Kidney (tissue), 14 donors: ENCODE results near the gene ELAVL2. TPM values are rescaled to one million over a fixed set of nuclear protein-coding genes. Genes with fewer than 3 reads are reported as not detected.

Experiments used
- DNase-seq, 5 donors: peaks; one replicate each; pipeline ENCODE4 v3.0.0-alpha.2; 2013 to 2020
- FAIRE-seq: peaks from 2 replicates; lab custom pipeline; 2012; peaks lifted over from hg19 to GRCh38; lab: Jason Lieb, UNC
- H3K27ac ChIP-seq, 2 donors: one replicate each; pipeline ENCODE4 v1.7.0; 2013; ENCODE audit warnings: low read depth in 2 of 2, low read length in 2 of 2, inconsistent platforms in 1 of 2
- H3K27me3 ChIP-seq: one replicate; pipeline ENCODE4 v1.7.1; 2013; ENCODE audit warnings: low read length, inconsistent platforms; ENCODE audit not compliant: control insufficient read depth, insufficient read depth
- H3K36me3 ChIP-seq, 3 donors: one replicate each; pipeline versions ENCODE4 v1.7.0 to v1.7.1; 2013; ENCODE audit warnings: low read length in 3 of 3, control low read depth in 1 of 3, inconsistent platforms in 1 of 3; ENCODE audit not compliant: insufficient read depth in 3 of 3, control insufficient read depth in 2 of 3
- H3K4me1 ChIP-seq, 3 donors: one replicate each; pipeline versions ENCODE4 v1.7.0 to v1.7.1; 2013; ENCODE audit warnings: low read length in 3 of 3, inconsistent platforms in 1 of 3, low read depth in 1 of 3; ENCODE audit not compliant: control insufficient read depth in 2 of 3, insufficient read depth in 2 of 3
- H3K4me3 ChIP-seq, 3 donors: one replicate each; pipeline versions ENCODE4 v1.7.0 to v1.8.1; 2013; ENCODE audit warnings: low read length in 3 of 3, control low read depth in 1 of 3, inconsistent platforms in 1 of 3
- H3K9ac ChIP-seq, 3 donors: one replicate each; pipeline versions ENCODE4 v1.7.0 to v1.7.1; 2013; ENCODE audit warnings: low read length in 3 of 3, control low read depth in 1 of 3, inconsistent platforms in 1 of 3
- H3K9me3 ChIP-seq, 3 donors: one replicate each; pipeline versions ENCODE4 v1.7.0 to v1.7.1; 2013; ENCODE audit warnings: low read length in 3 of 3, control low read depth in 1 of 3, inconsistent platforms in 1 of 3; ENCODE audit not compliant: control insufficient read depth in 2 of 3, insufficient read depth in 1 of 3
- intact Hi-C: fragments of 100-400 bp; cut with DNase I; formaldehyde crosslinking; loops from one replicate; pipeline ENCODE4 v1.11.1; 2022
- polyA plus RNA-seq: library from polyadenylated mRNA; stranded (reverse); fragments of 350-450 nt; fragmentation: Illumina TruSeq; extraction: RNeasy Lipid Tissue Mini Kit (QIAGEN cat#74804); gene quantifications from one replicate; pipeline ENCODE4 v1.2.3, GENCODE V29; 2014; ENCODE audit warnings: low read depth, low replicate concordance; ENCODE audit not compliant: insufficient read depth
- total RNA-seq: library from RNA; stranded (reverse); fragmentation: NEBNext Ultra II Directional; extraction: Animal tissue kit (Norgen Biotek cat#: 25700); gene quantifications from one replicate; pipeline ENCODE4 v1.2.1, GENCODE V29; 2021
- TF ChIP-seq, protein P1 (sequence below): IDR thresholded peaks from 3 replicates; pipeline ENCODE4 v1.5.1; 2012; ENCODE audit warnings: mild to moderate bottlenecking, moderate library complexity, borderline replicate concordance; ENCODE audit not compliant: insufficient read depth; ENCODE audit errors: extremely low read depth
- donor health status: control.
- donor health status: control.
- donor health status: control.
- donor health status: control.
- donor health status: control.
- donor health status: DM: yes; HTN: yes; CAD: no.
- donor health status: Normal renal cell carcinoma (clear cell type).

The ELAVL2 gene
- total and polyA plus RNA-seq, 2 donors from 2014 or later: 0.19 to 0.35 TPM

DNA sequence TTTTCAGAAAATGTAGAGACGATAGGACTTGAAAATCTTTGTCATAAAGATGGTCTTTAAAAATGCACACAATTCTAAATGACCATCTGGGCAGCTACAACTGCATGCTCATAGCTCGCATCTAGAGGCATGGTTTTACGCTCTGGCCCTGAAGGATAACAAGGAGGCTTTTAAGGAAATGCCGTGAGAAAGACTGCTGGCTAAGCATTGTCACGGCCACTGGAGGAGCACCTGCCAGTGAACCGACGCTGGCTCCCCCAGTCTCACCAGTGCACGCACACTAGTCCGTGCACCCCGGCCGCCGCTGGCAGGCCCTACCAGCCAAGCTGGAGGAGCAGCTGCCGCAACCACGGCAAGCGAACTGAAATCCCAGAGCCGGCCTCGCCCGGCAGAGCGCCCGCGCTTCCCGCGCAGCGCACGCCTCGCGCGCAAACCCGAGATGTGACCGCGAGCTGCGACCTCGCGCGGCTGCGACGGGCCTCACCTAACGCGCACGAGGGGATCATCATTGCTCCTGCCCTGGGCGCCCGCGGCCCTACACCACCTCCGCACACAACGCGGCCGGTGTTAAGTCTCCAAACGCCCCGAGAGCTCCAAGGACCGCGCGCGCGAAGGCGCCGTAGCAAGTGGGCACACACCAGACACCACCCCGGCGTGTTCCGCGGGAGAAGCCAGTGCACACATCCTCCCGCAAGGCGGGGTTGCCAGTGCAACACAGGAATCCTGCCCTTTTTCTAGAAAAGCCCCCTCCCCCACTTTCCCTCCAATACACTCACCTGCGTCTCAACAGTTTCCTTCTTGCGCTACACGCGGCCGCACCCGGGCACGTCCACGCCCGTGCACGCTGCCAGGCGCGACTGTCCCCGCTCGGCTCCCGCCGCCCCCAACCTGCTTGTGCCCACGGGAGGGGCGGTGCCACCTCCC is 5.3 kb downstream of the ELAVL2 start:
- H3K27me3 ChIP-seq: peaks cover 35% of the 10 kb centered on the region
- H3K4me3 ChIP-seq: peak overlapping the region in 2 of 3 donors; percentile 22 to 26
- intact Hi-C loops: no loop called here
- DNase-seq: peak; percentile 50 to 71 (median 61)
- no peaks in the 10 kb centered on the region for H3K9me3 ChIP-seq
- no peak overlapping the region for H3K27ac ChIP-seq
- H3K36me3 ChIP-seq: no peaks in the 10 kb centered on the region
- TF ChIP-seq, protein P1, sequence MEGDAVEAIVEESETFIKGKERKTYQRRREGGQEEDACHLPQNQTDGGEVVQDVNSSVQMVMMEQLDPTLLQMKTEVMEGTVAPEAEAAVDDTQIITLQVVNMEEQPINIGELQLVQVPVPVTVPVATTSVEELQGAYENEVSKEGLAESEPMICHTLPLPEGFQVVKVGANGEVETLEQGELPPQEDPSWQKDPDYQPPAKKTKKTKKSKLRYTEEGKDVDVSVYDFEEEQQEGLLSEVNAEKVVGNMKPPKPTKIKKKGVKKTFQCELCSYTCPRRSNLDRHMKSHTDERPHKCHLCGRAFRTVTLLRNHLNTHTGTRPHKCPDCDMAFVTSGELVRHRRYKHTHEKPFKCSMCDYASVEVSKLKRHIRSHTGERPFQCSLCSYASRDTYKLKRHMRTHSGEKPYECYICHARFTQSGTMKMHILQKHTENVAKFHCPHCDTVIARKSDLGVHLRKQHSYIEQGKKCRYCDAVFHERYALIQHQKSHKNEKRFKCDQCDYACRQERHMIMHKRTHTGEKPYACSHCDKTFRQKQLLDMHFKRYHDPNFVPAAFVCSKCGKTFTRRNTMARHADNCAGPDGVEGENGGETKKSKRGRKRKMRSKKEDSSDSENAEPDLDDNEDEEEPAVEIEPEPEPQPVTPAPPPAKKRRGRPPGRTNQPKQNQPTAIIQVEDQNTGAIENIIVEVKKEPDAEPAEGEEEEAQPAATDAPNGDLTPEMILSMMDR: no peak
- no peak overlapping the region for H3K9ac ChIP-seq
- peaks cover 0 to 2% (median 2%) of the 10 kb centered on the region in 3 donors for H3K4me1 ChIP-seq
- FAIRE-seq: no peak

DNA sequence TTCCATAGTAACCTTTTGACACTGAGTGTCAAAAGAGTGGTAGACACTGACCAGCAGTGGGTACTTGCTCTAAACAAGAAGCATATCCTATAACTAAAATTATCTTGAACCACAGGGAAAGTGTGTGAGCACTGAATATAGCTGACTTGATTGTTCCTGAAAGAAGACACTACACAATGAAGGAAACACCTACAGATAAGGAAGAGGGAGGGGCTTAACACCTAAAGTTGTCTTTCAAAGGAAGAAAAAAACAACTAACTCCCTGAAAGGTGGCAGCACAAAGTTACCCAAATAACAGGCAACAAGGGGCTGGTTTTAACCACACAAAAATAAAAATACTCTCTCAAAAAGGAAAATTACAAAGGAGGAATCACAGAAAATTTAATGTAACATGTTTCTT is 6.6 kb downstream of the ELAVL2 start:
- FAIRE-seq: no peak
- TF ChIP-seq, protein P1: no peak
- no peaks in the 10 kb centered on the region for H3K36me3 ChIP-seq
- intact Hi-C loops: no loop called here
- DNase-seq: no peak
- no peak overlapping the region for H3K4me3 ChIP-seq
- no peak overlapping the region for H3K27ac ChIP-seq
- peaks cover 31% of the 10 kb centered on the region for H3K27me3 ChIP-seq
- no peaks in the 10 kb centered on the region for H3K9me3 ChIP-seq
- H3K4me1 ChIP-seq: peaks cover 0 to 2% (median 0%) of the 10 kb centered on the region in 3 donors
- no peak overlapping the region for H3K9ac ChIP-seq

DNA sequence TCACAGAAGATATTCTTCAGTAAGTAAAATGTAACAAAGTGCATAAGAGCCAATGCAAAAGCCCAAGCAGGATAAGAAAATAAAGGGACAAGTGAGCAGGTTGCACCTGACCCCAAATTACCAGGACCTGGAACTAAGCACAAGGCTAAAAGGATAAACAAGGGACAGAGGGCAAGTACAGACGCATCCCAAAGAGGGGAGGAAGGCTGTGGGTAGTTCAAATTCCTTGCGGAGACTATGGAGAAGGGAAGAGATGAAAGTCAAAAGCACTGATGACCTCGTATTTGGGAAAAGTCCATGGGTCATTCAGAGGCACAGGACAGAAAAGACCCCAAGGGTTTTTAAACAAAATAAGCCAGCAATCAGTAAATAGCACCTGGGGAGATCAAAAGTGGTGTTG is 11.8 kb downstream of the ELAVL2 start:
- Histone ChIP-seq H3K4me3 (no peak overlapping the region), H3K36me3 (no peaks in the 10 kb centered on the region), H3K27me3 (peaks cover 2% of the 10 kb centered on the region), H3K27ac (no peak overlapping the region), H3K4me1 (no peaks in the 10 kb centered on the region), H3K9ac (no peak overlapping the region), H3K9me3 (no peaks in the 10 kb centered on the region)
- intact Hi-C loops: no loop called here
- FAIRE-seq: no peak
- DNase-seq: no peak
- TF ChIP-seq, protein P1: no peak
